ENCODE results near the gene TRUB1. TPM values are rescaled to one million over a fixed set of nuclear protein-coding genes. Genes with fewer than 3 reads are reported as not detected.
A peak's percentile ranks its signal among the peaks of the same experiment; 100 is the strongest.
"Not testable (repeated sequence)": the region's sequence is repeated elsewhere in the genome, so short reads cannot be mapped to it uniquely, and the experiment has no call there.

TRUB1 gene
- total and polyA plus RNA-seq, 2 donors: 12.1 to 22.2 TPM

- no peak overlapping the region for H3K27ac ChIP-seq (ENCODE audit: low read depth in 1 of 2, low read length in 1 of 2)
- no peaks in the 10 kb centered on the region for H3K4me1 ChIP-seq (ENCODE audit: control insufficient read depth in 2 of 2, insufficient read depth in 2 of 2, low read length in 2 of 2)
- H3K9me3 ChIP-seq (ENCODE audit: control insufficient read depth in 2 of 2, insufficient read depth in 1 of 2, low read length in 1 of 2): peaks cover 0 to 4% of the 10 kb centered on the region in 2 donors
- no peaks in the 10 kb centered on the region for H3K27me3 ChIP-seq (ENCODE audit: control insufficient read depth in 2 of 2, insufficient read depth in 1 of 2, low read length in 1 of 2)
- no peak overlapping the region for H3K4me3 ChIP-seq (ENCODE audit: low read length in 2 of 2)
- no peak for DNase-seq (ENCODE audit: low read depth in 6 of 9, low spot score in 9 of 9)
- no peaks in the 10 kb centered on the region for H3K36me3 ChIP-seq (ENCODE audit: control insufficient read depth in 2 of 2, insufficient read depth in 2 of 2, low read length in 1 of 2)
These were observed 5.8 kb upstream of the TRUB1 start for GRCh38 chr10:114932225-114932624.

GRCh38 chr10:114932945-114933344 lies 5.0 kb upstream of the TRUB1 start:
- Histone ChIP-seq H3K4me1 (ENCODE audit: control insufficient read depth in 2 of 2, insufficient read depth in 2 of 2, low read length in 2 of 2) (no peaks in the 10 kb centered on the region), H3K36me3 (ENCODE audit: control insufficient read depth in 2 of 2, insufficient read depth in 2 of 2, low read length in 1 of 2) (no peaks in the 10 kb centered on the region), H3K27me3 (ENCODE audit: control insufficient read depth in 2 of 2, insufficient read depth in 1 of 2, low read length in 1 of 2) (no peaks in the 10 kb centered on the region), H3K27ac (ENCODE audit: low read depth in 1 of 2, low read length in 1 of 2) (peak overlapping the region in 1 of 2 donors; percentile 49), H3K9me3 (ENCODE audit: control insufficient read depth in 2 of 2, insufficient read depth in 1 of 2, low read length in 1 of 2) (peaks cover 0 to 4% of the 10 kb centered on the region in 2 donors), H3K4me3 (ENCODE audit: low read length in 2 of 2) (no peak overlapping the region)
- 70% methylated on average over 2 of the region's 2 CpGs for WGBS
- DNase-seq (ENCODE audit: low read depth in 6 of 9, low spot score in 9 of 9): no peak

- 76% methylated on average over 5 of the region's 5 CpGs for WGBS
- Histone ChIP-seq H3K27ac (ENCODE audit: low read depth in 1 of 2, low read length in 1 of 2) (peak overlapping the region in 1 of 2 donors; percentile 49), H3K27me3 (ENCODE audit: control insufficient read depth in 2 of 2, insufficient read depth in 1 of 2, low read length in 1 of 2) (no peaks in the 10 kb centered on the region), H3K4me3 (ENCODE audit: low read length in 2 of 2) (no peak overlapping the region), H3K9me3 (ENCODE audit: control insufficient read depth in 2 of 2, insufficient read depth in 1 of 2, low read length in 1 of 2) (peaks cover 0 to 4% of the 10 kb centered on the region in 2 donors), H3K4me1 (ENCODE audit: control insufficient read depth in 2 of 2, insufficient read depth in 2 of 2, low read length in 2 of 2) (peaks cover 0 to 2% of the 10 kb centered on the region in 2 donors), H3K36me3 (ENCODE audit: control insufficient read depth in 2 of 2, insufficient read depth in 2 of 2, low read length in 1 of 2) (no peaks in the 10 kb centered on the region)
- DNase-seq (ENCODE audit: low read depth in 6 of 9, low spot score in 9 of 9): no peak
These were observed 4.4 kb upstream of the TRUB1 start for GRCh38 chr10:114933588-114933987.

- not testable (repeated sequence) for H3K4me3 ChIP-seq (ENCODE audit: low read length in 2 of 2); H3K27me3 ChIP-seq (ENCODE audit: control insufficient read depth in 2 of 2, insufficient read depth in 1 of 2, low read length in 1 of 2); H3K36me3 ChIP-seq (ENCODE audit: control insufficient read depth in 2 of 2, insufficient read depth in 2 of 2, low read length in 1 of 2); H3K4me1 ChIP-seq (ENCODE audit: control insufficient read depth in 2 of 2, insufficient read depth in 2 of 2, low read length in 2 of 2); DNase-seq (ENCODE audit: low read depth in 6 of 9, low spot score in 9 of 9); H3K27ac ChIP-seq (ENCODE audit: low read depth in 1 of 2, low read length in 1 of 2); H3K9me3 ChIP-seq (ENCODE audit: control insufficient read depth in 2 of 2, insufficient read depth in 1 of 2, low read length in 1 of 2)
- WGBS: 80% methylated on average over 3 of the region's 3 CpGs
These were observed 4.0 kb upstream of the TRUB1 start for GRCh38 chr10:114933995-114934394.

- H3K9me3 ChIP-seq (ENCODE audit: control insufficient read depth in 2 of 2, insufficient read depth in 1 of 2, low read length in 1 of 2): no peaks in the 10 kb centered on the region
- no peaks in the 10 kb centered on the region for H3K27me3 ChIP-seq (ENCODE audit: control insufficient read depth in 2 of 2, insufficient read depth in 1 of 2, low read length in 1 of 2)
- peak overlapping the region; percentile 79 to 99 for H3K4me3 ChIP-seq (ENCODE audit: low read length in 2 of 2)
- H3K27ac ChIP-seq (ENCODE audit: low read depth in 1 of 2, low read length in 1 of 2): peak overlapping the region in 1 of 2 donors; percentile 78
- H3K36me3 ChIP-seq (ENCODE audit: control insufficient read depth in 2 of 2, insufficient read depth in 2 of 2, low read length in 1 of 2): peaks cover 5 to 13% of the 10 kb centered on the region in 2 donors
- peak in 1 of 9 donors; percentile 6 for DNase-seq (ENCODE audit: low read depth in 6 of 9, low spot score in 9 of 9)
- H3K4me1 ChIP-seq (ENCODE audit: control insufficient read depth in 2 of 2, insufficient read depth in 2 of 2, low read length in 2 of 2): peaks cover 6 to 10% of the 10 kb centered on the region in 2 donors
- 26% methylated on average over 5 of the region's 5 CpGs for WGBS
These were observed 830 bp downstream of the TRUB1 start for GRCh38 chr10:114938856-114939193.

GRCh38 chr10:114940735-114941134 lies 2.7 kb downstream of the TRUB1 start:
- H3K27ac ChIP-seq (ENCODE audit: low read depth in 1 of 2, low read length in 1 of 2): no peak overlapping the region
- no peak for DNase-seq (ENCODE audit: low read depth in 6 of 9, low spot score in 9 of 9)
- H3K27me3 ChIP-seq (ENCODE audit: control insufficient read depth in 2 of 2, insufficient read depth in 1 of 2, low read length in 1 of 2): no peaks in the 10 kb centered on the region
- H3K9me3 ChIP-seq (ENCODE audit: control insufficient read depth in 2 of 2, insufficient read depth in 1 of 2, low read length in 1 of 2): no peaks in the 10 kb centered on the region
- peaks cover 5 to 20% of the 10 kb centered on the region in 2 donors for H3K36me3 ChIP-seq (ENCODE audit: control insufficient read depth in 2 of 2, insufficient read depth in 2 of 2, low read length in 1 of 2)
- 95% methylated on average over 4 of the region's 4 CpGs for WGBS
- no peak overlapping the region for H3K4me3 ChIP-seq (ENCODE audit: low read length in 2 of 2)
- peaks cover 6 to 10% of the 10 kb centered on the region in 2 donors for H3K4me1 ChIP-seq (ENCODE audit: control insufficient read depth in 2 of 2, insufficient read depth in 2 of 2, low read length in 2 of 2)

GRCh38 chr10:114943000-114943399 lies 5.0 kb downstream of the TRUB1 start:
- no peaks in the 10 kb centered on the region for H3K9me3 ChIP-seq (ENCODE audit: control insufficient read depth in 2 of 2, insufficient read depth in 1 of 2, low read length in 1 of 2)
- no peak for DNase-seq (ENCODE audit: low read depth in 6 of 9, low spot score in 9 of 9)
- no peaks in the 10 kb centered on the region for H3K27me3 ChIP-seq (ENCODE audit: control insufficient read depth in 2 of 2, insufficient read depth in 1 of 2, low read length in 1 of 2)
- WGBS: 97% methylated on average over 5 of the region's 5 CpGs
- no peak overlapping the region for H3K27ac ChIP-seq (ENCODE audit: low read depth in 1 of 2, low read length in 1 of 2)
- peaks cover 5 to 26% of the 10 kb centered on the region in 2 donors for H3K36me3 ChIP-seq (ENCODE audit: control insufficient read depth in 2 of 2, insufficient read depth in 2 of 2, low read length in 1 of 2)
- no peak overlapping the region for H3K4me3 ChIP-seq (ENCODE audit: low read length in 2 of 2)
- peaks cover 6 to 10% of the 10 kb centered on the region in 2 donors for H3K4me1 ChIP-seq (ENCODE audit: control insufficient read depth in 2 of 2, insufficient read depth in 2 of 2, low read length in 2 of 2)

GRCh38 chr10:114953047-114953446 lies 15.1 kb downstream of the TRUB1 start:
- Histone ChIP-seq H3K36me3 (ENCODE audit: control insufficient read depth in 2 of 2, insufficient read depth in 2 of 2, low read length in 1 of 2) (peaks cover 0 to 13% of the 10 kb centered on the region in 2 donors), H3K4me1 (ENCODE audit: control insufficient read depth in 2 of 2, insufficient read depth in 2 of 2, low read length in 2 of 2) (no peaks in the 10 kb centered on the region)
- 96% methylated on average over 4 of the region's 4 CpGs for WGBS

GRCh38 chr10:114955984-114956383 lies 18.0 kb downstream of the TRUB1 start:
- H3K9me3 ChIP-seq (ENCODE audit: control insufficient read depth in 2 of 2, insufficient read depth in 1 of 2, low read length in 1 of 2): no peaks in the 10 kb centered on the region
- no peaks in the 10 kb centered on the region for H3K27me3 ChIP-seq (ENCODE audit: control insufficient read depth in 2 of 2, insufficient read depth in 1 of 2, low read length in 1 of 2)
- peaks cover 0 to 13% of the 10 kb centered on the region in 2 donors for H3K36me3 ChIP-seq (ENCODE audit: control insufficient read depth in 2 of 2, insufficient read depth in 2 of 2, low read length in 1 of 2)
- no peak overlapping the region for H3K27ac ChIP-seq (ENCODE audit: low read depth in 1 of 2, low read length in 1 of 2)
- 97% methylated on average over 4 of the region's 4 CpGs for WGBS
- H3K4me3 ChIP-seq (ENCODE audit: low read length in 2 of 2): no peak overlapping the region
- H3K4me1 ChIP-seq (ENCODE audit: control insufficient read depth in 2 of 2, insufficient read depth in 2 of 2, low read length in 2 of 2): no peaks in the 10 kb centered on the region
- DNase-seq (ENCODE audit: low read depth in 6 of 9, low spot score in 9 of 9): no peak

More at GRCh38 chr10:114953047-114953446, 15.1 kb downstream of the TRUB1 start:
- DNase-seq (ENCODE audit: low read depth in 6 of 9, low spot score in 9 of 9): no peak
- Histone ChIP-seq H3K4me3 (ENCODE audit: low read length in 2 of 2) (no peak overlapping the region), H3K27ac (ENCODE audit: low read depth in 1 of 2, low read length in 1 of 2) (no peak overlapping the region), H3K9me3 (ENCODE audit: control insufficient read depth in 2 of 2, insufficient read depth in 1 of 2, low read length in 1 of 2) (no peaks in the 10 kb centered on the region), H3K27me3 (ENCODE audit: control insufficient read depth in 2 of 2, insufficient read depth in 1 of 2, low read length in 1 of 2) (no peaks in the 10 kb centered on the region)

GRCh38 chr10:114956466-114956865 lies 18.5 kb downstream of the TRUB1 start:
- DNase-seq (ENCODE audit: low read depth in 6 of 9, low spot score in 9 of 9): no peak
- no peak overlapping the region for H3K27ac ChIP-seq (ENCODE audit: low read depth in 1 of 2, low read length in 1 of 2)
- no peak overlapping the region for H3K4me3 ChIP-seq (ENCODE audit: low read length in 2 of 2)
- WGBS: 98% methylated on average over 2 of the region's 2 CpGs
- no peaks in the 10 kb centered on the region for H3K27me3 ChIP-seq (ENCODE audit: control insufficient read depth in 2 of 2, insufficient read depth in 1 of 2, low read length in 1 of 2)
- H3K4me1 ChIP-seq (ENCODE audit: control insufficient read depth in 2 of 2, insufficient read depth in 2 of 2, low read length in 2 of 2): no peaks in the 10 kb centered on the region
- H3K9me3 ChIP-seq (ENCODE audit: control insufficient read depth in 2 of 2, insufficient read depth in 1 of 2, low read length in 1 of 2): no peaks in the 10 kb centered on the region
- peaks cover 0 to 13% of the 10 kb centered on the region in 2 donors for H3K36me3 ChIP-seq (ENCODE audit: control insufficient read depth in 2 of 2, insufficient read depth in 2 of 2, low read length in 1 of 2)
